ENCODE measurements around the gene DSTN. TPM values are rescaled to one million over a fixed set of nuclear protein-coding genes. Genes with fewer than 3 reads are reported as not detected.

The DSTN gene
- total and polyA plus RNA-seq, 9 of the 15 experiments (the other 6 are each of a cell fraction or from before 2014, with no cell fraction given): 25.7 to 88.3 (median 61.0) TPM

DNA sequence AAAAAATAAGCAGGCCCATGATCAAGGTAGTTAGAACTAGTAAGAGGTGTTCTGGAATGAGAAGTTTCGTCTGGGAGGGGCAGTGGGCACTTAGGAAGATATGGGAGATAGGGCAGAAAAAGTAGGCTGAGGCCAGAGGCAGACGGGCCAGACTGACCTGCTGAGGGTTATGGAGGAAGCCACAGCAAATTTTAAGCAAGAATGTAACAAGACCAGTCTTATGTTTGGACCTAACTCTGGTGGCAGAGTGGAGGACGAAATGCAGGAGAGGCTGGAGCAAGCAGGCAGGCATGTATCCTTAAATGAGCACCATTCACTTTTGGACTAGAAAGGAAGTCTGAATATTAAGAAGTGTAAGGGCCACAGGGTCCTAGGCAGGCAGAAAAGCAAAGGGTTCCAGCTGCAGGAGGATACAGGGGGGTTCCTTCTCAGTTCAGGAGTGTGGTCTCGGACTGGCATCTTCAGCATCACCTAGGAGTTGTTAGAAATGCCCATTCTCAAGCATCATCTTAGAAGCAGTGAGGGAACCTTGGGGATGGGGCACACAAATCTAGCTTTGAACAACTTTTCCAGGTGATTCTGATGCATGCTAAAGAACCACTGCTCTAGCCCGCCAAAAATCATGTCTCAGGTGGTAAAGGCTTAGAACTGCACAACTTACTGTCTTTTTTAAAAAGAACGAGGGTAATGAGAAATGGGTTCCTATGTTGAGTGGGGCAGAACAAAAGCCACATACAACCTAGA lies 1.7 kb upstream of the DSTN start (continued):
- TF ChIP-seq MEF2A (IDR thresholded peaks at IDR 0.05; ENCODE audit: control insufficient read depth, low read depth, low read length) (no peak), RBM17 (IDR thresholded peaks at IDR 0.05; ENCODE audit: borderline replicate concordance, low read depth, low read length) (no peak)

DNA sequence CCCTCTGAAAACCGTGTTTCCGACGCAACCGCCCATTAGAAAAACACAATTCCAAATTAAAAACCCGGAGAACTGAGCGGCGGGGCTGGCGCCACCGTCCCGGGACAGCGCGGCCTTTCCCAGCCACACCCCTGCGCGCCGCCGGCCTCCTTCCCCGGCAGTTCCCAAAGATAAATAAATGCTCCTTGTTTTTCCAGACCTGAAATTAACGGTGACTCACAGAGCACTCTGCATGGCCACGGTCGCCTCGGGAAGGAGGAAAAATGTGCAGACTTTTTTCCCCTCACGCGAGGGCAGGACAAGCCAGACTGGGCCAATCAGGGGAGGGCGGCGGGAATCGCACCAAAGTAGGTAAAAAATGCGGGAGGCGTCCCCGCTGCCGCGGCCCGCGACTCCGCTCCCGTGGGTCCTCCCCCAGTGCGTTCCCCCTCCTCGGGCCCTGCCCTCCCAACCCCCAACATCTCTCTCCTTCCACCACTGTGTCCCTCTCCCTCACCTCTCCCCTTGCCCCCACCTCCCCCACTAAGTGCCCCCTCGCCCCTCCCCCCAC lies 828 bp upstream of the DSTN start:
- Histone ChIP-seq H2AFZ (ENCODE audit: low read depth, low read length) (peak overlapping the region; percentile 81; the same call in 1 of the 2 replicates), H3K4me2 (ENCODE audit: insufficient read depth, low read length) (peak overlapping the region; percentile 64), H3K9me3 (replicated peaks; ENCODE audit: control insufficient read depth, insufficient read depth, low read depth, low read length) (no peaks in the 10 kb centered on the region), H3K9me1 (ENCODE audit: control insufficient read depth, insufficient read depth, low read length) (no peaks in the 10 kb centered on the region), H3K4me1 (replicated peaks in 1 of 2; ENCODE audit: control insufficient read depth in 2 of 2, insufficient read depth in 2 of 2, low read length in 2 of 2) (peaks cover 12 to 17% of the 10 kb centered on the region in 2 experiments), H3K9ac (ENCODE audit: insufficient read depth in 1 of 2, low read depth in 2 of 2, low read length in 2 of 2) (peak overlapping the region; percentile 54 to 88), H3K4me3 (peak overlapping the region; percentile 44), H4K20me1 (replicated peaks; ENCODE audit: control insufficient read depth, insufficient read depth, low read length) (peaks cover 7% of the 10 kb centered on the region; the same call in 1 of the 2 replicates), H3K36me3 (ENCODE audit: control insufficient read depth, insufficient read depth, low read length) (no peaks in the 10 kb centered on the region), H3K27me3 (ENCODE audit: control insufficient read depth in 2 of 2, insufficient read depth in 2 of 2, low read length in 2 of 2) (no peaks in the 10 kb centered on the region), H3K27ac (ENCODE audit: extremely low read depth, low read depth, low read length) (peak overlapping the region; percentile 33; the same call in 2 of the 3 replicates), H3K79me2 (ENCODE audit: control insufficient read depth, insufficient read depth, low read length) (peaks cover 42% of the 10 kb centered on the region)
- ChIA-PET CTCF (ENCODE audit: low intra/inter-chr PET ratio) (interaction anchor here (1.4 kb wide), 1 partner anchor 33 kb away, joined by 5 read pairs; no protein-coding TSS in a partner anchor), POLR2A (no interaction called here)
- peak; percentile 47 to 57 (median 52) for DNase-seq (ENCODE audit: extremely low read depth in 1 of 4, low spot score in 3 of 4)
- in situ Hi-C loops (cut with MboI) (no loop called here), intact Hi-C loops (cut with micrococcal nuclease) (no loop called here)
- WGBS (ENCODE audit: insufficient coverage, low coverage, missing lambda C conversion rate): 1% methylated on average over 16 of the region's 38 CpGs
- peak; percentile 14 for ATAC-seq
- no peak for FAIRE-seq
- BruUV-seq (replicated peaks): no TSS peak
- TF ChIP-seq, protein P1, sequence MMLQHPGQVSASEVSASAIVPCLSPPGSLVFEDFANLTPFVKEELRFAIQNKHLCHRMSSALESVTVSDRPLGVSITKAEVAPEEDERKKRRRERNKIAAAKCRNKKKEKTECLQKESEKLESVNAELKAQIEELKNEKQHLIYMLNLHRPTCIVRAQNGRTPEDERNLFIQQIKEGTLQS (IDR thresholded peaks at IDR 0.05): peak; percentile 24; the same call in 1 of the 2 replicates
- TF ChIP-seq, protein P1 (CRISPR knock-in tag; conservative IDR thresholded peaks at IDR 0.05): no peak
- no peak for TF ChIP-seq ZBTB7A (IDR thresholded peaks at IDR 0.05; ENCODE audit: borderline replicate concordance, control insufficient read depth, low read depth, low read length)
- TF ChIP-seq, protein P2, sequence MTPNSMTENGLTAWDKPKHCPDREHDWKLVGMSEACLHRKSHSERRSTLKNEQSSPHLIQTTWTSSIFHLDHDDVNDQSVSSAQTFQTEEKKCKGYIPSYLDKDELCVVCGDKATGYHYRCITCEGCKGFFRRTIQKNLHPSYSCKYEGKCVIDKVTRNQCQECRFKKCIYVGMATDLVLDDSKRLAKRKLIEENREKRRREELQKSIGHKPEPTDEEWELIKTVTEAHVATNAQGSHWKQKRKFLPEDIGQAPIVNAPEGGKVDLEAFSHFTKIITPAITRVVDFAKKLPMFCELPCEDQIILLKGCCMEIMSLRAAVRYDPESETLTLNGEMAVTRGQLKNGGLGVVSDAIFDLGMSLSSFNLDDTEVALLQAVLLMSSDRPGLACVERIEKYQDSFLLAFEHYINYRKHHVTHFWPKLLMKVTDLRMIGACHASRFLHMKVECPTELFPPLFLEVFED (CRISPR knock-in tag; conservative IDR thresholded peaks at IDR 0.05): no peak
- TF ChIP-seq, protein P3, sequence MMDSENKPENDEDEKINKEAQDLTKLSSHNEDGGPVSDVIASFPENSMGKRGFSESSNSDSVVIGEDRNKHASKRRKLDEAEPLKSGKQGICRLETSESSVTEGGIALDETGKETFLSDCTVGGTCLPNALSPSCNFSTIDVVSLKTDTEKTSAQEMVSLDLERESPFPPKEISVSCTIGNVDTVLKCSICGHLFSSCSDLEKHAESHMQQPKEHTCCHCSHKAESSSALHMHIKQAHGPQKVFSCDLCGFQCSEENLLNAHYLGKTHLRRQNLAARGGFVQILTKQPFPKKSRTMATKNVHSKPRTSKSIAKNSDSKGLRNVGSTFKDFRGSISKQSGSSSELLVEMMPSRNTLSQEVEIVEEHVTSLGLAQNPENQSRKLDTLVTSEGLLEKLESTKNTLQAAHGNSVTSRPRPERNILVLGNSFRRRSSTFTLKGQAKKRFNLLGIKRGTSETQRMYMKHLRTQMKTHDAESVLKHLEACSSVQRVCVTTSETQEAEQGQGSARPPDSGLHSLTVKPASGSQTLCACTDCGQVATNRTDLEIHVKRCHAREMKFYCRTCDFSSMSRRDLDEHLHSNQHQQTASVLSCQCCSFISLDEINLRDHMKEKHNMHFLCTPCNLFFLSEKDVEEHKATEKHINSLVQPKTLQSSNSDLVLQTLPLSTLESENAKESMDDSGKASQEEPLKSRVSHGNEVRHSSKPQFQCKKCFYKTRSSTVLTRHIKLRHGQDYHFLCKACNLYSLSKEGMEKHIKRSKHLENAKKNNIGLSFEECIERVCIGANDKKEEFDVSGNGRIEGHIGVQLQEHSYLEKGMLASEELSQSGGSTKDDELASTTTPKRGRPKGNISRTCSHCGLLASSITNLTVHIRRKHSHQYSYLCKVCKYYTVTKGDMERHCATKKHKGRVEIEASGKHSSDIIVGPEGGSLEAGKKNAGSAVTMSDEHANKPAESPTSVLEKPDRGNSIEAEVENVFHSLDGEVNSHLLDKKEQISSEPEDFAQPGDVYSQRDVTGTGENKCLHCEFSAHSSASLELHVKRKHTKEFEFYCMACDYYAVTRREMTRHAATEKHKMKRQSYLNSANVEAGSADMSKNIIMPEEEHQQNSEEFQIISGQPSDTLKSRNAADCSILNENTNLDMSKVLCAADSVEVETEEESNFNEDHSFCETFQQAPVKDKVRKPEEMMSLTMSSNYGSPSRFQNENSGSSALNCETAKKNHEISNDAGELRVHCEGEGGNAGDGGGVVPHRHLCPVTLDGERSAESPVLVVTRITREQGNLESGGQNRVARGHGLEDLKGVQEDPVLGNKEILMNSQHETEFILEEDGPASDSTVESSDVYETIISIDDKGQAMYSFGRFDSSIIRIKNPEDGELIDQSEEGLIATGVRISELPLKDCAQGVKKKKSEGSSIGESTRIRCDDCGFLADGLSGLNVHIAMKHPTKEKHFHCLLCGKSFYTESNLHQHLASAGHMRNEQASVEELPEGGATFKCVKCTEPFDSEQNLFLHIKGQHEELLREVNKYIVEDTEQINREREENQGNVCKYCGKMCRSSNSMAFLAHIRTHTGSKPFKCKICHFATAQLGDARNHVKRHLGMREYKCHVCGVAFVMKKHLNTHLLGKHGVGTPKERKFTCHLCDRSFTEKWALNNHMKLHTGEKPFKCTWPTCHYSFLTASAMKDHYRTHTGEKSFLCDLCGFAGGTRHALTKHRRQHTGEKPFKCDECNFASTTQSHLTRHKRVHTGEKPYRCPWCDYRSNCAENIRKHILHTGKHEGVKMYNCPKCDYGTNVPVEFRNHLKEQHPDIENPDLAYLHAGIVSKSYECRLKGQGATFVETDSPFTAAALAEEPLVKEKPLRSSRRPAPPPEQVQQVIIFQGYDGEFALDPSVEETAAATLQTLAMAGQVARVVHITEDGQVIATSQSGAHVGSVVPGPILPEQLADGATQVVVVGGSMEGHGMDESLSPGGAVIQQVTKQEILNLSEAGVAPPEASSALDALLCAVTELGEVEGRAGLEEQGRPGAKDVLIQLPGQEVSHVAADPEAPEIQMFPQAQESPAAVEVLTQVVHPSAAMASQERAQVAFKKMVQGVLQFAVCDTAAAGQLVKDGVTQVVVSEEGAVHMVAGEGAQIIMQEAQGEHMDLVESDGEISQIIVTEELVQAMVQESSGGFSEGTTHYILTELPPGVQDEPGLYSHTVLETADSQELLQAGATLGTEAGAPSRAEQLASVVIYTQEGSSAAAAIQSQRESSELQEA (IDR thresholded peaks at IDR 0.05; ENCODE audit: low read depth): no peak
